HG02981 (cell line): Measurements from ENCODE around the gene CSF1.

Experiments
- ATAC-seq: cut with Tn5 transposase; IDR thresholded peaks from one replicate; pipeline ENCODE4 v1.9.1; 2021; ENCODE audit warnings: mild to moderate bottlenecking, moderate library complexity; ENCODE audit not compliant: unreplicated experiment

CSF1 gene

DNA sequence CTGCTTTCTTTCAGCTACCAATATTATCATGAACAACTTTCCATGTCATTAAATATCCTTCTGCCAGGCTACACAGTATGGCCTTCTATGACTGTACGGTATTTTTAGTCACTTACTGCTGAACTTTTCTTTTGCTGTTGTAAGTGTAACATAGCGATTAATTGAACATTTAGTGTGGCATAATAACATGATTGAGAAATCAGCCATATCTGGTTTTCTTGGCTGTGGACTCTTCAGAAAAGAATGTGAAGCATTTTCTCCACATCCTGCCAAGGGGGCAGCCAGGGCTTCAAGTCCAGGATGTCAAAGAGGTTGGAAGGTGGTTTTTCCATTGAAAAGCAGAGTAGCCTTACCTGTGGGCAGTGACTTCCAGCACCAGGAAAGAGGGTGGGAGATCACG is 65.1 kb downstream of the CSF1 start:
- no peak for ATAC-seq

GRCh38 chr1:109976762-109977161 is 66.1 kb downstream of the CSF1 start:
- no peak for ATAC-seq

- ATAC-seq, result no peak
Observed at GRCh38 chr1:109977225-109977624, 66.6 kb downstream of the CSF1 start.

GRCh38 chr1:109977657-109978378 is 67.2 kb downstream of the CSF1 start:
- ATAC-seq, result no peak

DNA sequence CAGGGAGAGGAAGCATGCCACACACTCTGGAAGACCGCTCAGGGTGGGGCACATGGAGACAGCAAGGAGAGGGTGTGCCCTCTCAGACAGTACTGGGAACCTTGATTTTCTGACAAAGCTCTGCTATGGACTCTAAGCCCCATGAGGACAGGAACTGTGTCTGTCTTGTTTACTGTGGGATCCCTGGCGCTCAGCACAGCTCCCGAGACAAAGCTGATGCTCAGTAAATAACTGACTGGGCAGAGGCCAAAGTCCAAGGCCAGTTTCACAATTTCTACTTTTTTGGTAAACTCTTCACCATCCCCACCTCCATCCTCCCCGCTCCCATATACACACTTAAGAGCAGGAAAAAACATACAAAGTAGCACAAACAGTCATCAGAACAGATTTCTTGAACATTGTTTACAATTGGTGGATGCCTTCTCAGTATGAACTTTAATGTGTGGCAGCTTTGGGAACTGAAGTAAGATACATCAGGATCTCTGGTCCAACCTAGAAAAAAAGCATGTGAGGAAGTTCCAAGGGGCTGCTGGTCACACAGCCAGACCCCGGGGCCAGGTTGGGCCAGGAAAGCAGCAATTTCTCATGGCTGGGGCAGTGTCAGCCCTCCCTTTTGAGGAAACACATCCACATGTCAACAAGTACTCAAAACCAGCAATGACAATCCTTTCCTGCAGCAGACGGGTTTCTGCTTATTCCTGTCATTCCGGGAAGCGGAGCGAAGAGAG is 68.3 kb downstream of the CSF1 start:
- ATAC-seq, result no peak

DNA sequence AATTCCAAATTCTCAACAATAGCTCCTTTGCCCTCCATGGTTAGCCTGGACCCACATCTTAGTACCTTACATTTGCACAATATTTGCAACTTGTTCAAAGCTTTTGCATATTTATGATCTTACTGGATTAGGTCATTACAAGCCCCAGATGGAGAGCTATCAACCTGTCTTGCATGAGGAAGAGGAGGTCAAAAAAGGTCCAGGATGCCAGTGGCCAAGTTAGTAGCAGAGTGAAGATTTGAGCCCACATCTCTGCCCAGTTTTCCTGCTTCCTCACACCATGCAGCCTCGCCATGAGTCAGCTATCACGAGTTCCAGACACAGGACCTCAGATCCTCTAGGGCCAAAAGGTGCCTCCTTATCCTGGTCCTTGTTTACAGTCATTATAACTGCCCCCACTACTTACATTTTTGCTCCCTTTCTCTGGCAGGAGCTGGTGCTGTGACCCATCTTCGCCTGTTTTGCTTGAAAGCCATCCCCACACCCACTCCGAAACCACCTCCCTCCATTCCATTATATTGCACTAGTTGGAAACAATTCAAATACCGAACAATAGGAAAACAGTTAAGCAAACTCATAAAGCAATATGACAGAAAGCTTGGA is 68.9 kb downstream of the CSF1 start:
- ATAC-seq, result no peak
